HL-60 (cell line): Measurements from ENCODE around the gene DZIP1.

Source experiments
- DNase-seq, 2 experiments: peaks; one replicate each; pipeline ENCODE4 v3.0.0-alpha.2; 2010 to 2020; ENCODE audit warnings: low read depth in 1 of 2, low spot score in 1 of 2
- H3K27ac ChIP-seq: fragments of 250-450 bp; sonication (Bioruptor Pico); replicated peaks from 2 replicates; pipeline ENCODE4 v1.5.1; 2020; ENCODE audit warnings: mild to moderate bottlenecking, moderate library complexity
- H3K27me3 ChIP-seq: fragments of 250-450 bp; sonication (Bioruptor Pico); 2 replicates; pipeline ENCODE4 v1.5.1; 2021; ENCODE audit warnings: mild to moderate bottlenecking, moderate library complexity; ENCODE audit not compliant: insufficient read depth, poor library complexity, severe bottlenecking
- H3K4me3 ChIP-seq: replicated peaks from 2 replicates; pipeline ENCODE4 v1.5.1; 2011; ENCODE audit warnings: mild to moderate bottlenecking, control low read depth, low read length; ENCODE audit not compliant: insufficient read depth
- CTCF ChIP-seq: IDR thresholded peaks from one replicate; pipeline ENCODE4 v1.5.1; 2011; ENCODE audit warnings: low read length, control low read depth, inconsistent platforms; ENCODE audit not compliant: insufficient read depth
- GABPA ChIP-seq: IDR thresholded peaks from 2 replicates; pipeline ENCODE4 v1.6.1; 2012; ENCODE audit warnings: low read depth
- POLR2AphosphoS5 ChIP-seq: IDR thresholded peaks from 2 replicates; pipeline ENCODE4 v1.6.1; 2012; ENCODE audit warnings: low read depth
- REST ChIP-seq: IDR thresholded peaks from 2 replicates; pipeline ENCODE4 v1.6.1; 2012; ENCODE audit warnings: low read depth; ENCODE audit not compliant: insufficient replicate concordance
- SPI1 ChIP-seq: IDR thresholded peaks from 2 replicates; pipeline ENCODE4 v1.6.1; 2012; ENCODE audit warnings: low read depth, mild to moderate bottlenecking, borderline replicate concordance

DZIP1 gene

GRCh38 chr13:95547531-95548167, 96.9 kb downstream of the DZIP1 start:
- H3K27me3 ChIP-seq = peaks cover 3% of the 10 kb centered on the region
- no peak overlapping the region for H3K4me3 ChIP-seq
- no peak for TF ChIP-seq POLR2AphosphoS5
- TF ChIP-seq REST = no peak
- no peak for TF ChIP-seq CTCF
- TF ChIP-seq SPI1 = no peak
- no peak for TF ChIP-seq GABPA
- no peak overlapping the region for H3K27ac ChIP-seq
- no peak for DNase-seq

GRCh38 chr13:95546919-95547318, 97.6 kb downstream of the DZIP1 start:
- H3K4me3 ChIP-seq = no peak overlapping the region
- H3K27ac ChIP-seq = no peak overlapping the region
- H3K27me3 ChIP-seq = peaks cover under 1% of the 10 kb centered on the region
- DNase-seq = no peak
- TF ChIP-seq REST (no peak), POLR2AphosphoS5 (no peak), SPI1 (no peak), CTCF (no peak), GABPA (no peak)

- Histone ChIP-seq H3K27ac (no peak overlapping the region), H3K27me3 (no peaks in the 10 kb centered on the region), H3K4me3 (no peak overlapping the region)
- no peak for DNase-seq
- no peak for TF ChIP-seq SPI1
- TF ChIP-seq REST = no peak
- no peak for TF ChIP-seq GABPA
- TF ChIP-seq POLR2AphosphoS5 = no peak
Measured at GRCh38 chr13:95544293-95544692, 100.2 kb downstream of the DZIP1 start.
